PC-3 (cell line): Measurements from ENCODE around the gene SNX15. TPM values are rescaled to one million over a fixed set of nuclear protein-coding genes. Genes with fewer than 3 reads are reported as not detected.

Experiments used
- ATAC-seq: fragments of 200-7000 bp; cut with Tn5 transposase; 2 replicates; pipeline ENCODE4 v1.9.1; 2020; ENCODE audit warnings: mild to moderate bottlenecking, moderate library complexity
- BruUV-seq: library from RNA; stranded (reverse); fragments of 400-500 nt; replicated peaks from 2 replicates; lab custom pipeline; 2021; lab: Mats Ljungman, UMichigan
- CTCF ChIA-PET: fragments of 300-600 bp; sonication (Branson Sonifier 250); formaldehyde crosslinking; loops from one replicate; lab custom pipeline; 2022; ENCODE audit warnings: antibody characterized with exemption; lab: Charles Lee
- POLR2A ChIA-PET: fragments of 300-600 bp; sonication (Branson Sonifier 250); formaldehyde crosslinking; loops from one replicate; lab custom pipeline; 2022; ENCODE audit warnings: antibody characterized with exemption; ENCODE audit not compliant: unreplicated experiment; lab: Charles Lee
- DNase-seq: peaks from one replicate; pipeline ENCODE4 v3.0.0-alpha.2; 2015
- H2AFZ ChIP-seq: fragments of 300-600 bp; sonication (generic); 2 replicates; pipeline ENCODE4 v1.6.0; 2016; ENCODE audit warnings: antibody characterized with exemption, low read length
- H3F3A ChIP-seq: fragments of 300-600 bp; sonication (generic); one replicate; pipeline ENCODE4 v1.6.0; 2017; ENCODE audit warnings: antibody characterized with exemption, low read length, control low read depth, mild to moderate bottlenecking; ENCODE audit not compliant: unreplicated experiment
- H3K27ac ChIP-seq: fragments of 300-600 bp; sonication (generic); 2 replicates; pipeline ENCODE4 v1.5.1; 2016; ENCODE audit warnings: mild to moderate bottlenecking, low read length
- H3K27me3 ChIP-seq: fragments of 300-600 bp; sonication (generic); 2 replicates; pipeline ENCODE4 v1.6.1; 2016; ENCODE audit warnings: low read length, mixed read lengths
- H3K36me3 ChIP-seq: fragments of 300-600 bp; sonication (generic); 2 replicates; pipeline ENCODE4 v1.6.1; 2016; ENCODE audit warnings: low read depth, mixed run types, low read length, mixed read lengths
- H3K4me1 ChIP-seq: fragments of 300-600 bp; sonication (generic); 2 replicates; pipeline ENCODE4 v1.5.1; 2016; ENCODE audit warnings: low read length; ENCODE audit not compliant: insufficient read depth
- H3K4me2 ChIP-seq: fragments of 300-600 bp; sonication (generic); 2 replicates; pipeline ENCODE4 v1.6.0; 2016; ENCODE audit warnings: low read length
- H3K4me3 ChIP-seq: fragments of 300-600 bp; sonication (generic); 2 replicates; pipeline ENCODE4 v1.5.1; 2016; ENCODE audit warnings: mild to moderate bottlenecking, low read length, mixed read lengths
- H3K79me2 ChIP-seq: fragments of 300-600 bp; sonication (generic); 2 replicates; pipeline ENCODE4 v1.6.1; 2017; ENCODE audit warnings: low read length, mixed read lengths
- H3K9ac ChIP-seq: fragments of 300-600 bp; sonication (generic); 2 replicates; pipeline ENCODE4 v1.6.0; 2016; ENCODE audit warnings: mild to moderate bottlenecking, low read length
- H3K9me2 ChIP-seq: fragments of 300-600 bp; sonication (generic); replicated peaks from 2 replicates; pipeline ENCODE4 v1.6.1; 2016; ENCODE audit warnings: mixed run types, low read length, mixed read lengths
- H3K9me3 ChIP-seq: fragments of 300-600 bp; sonication (generic); 2 replicates; pipeline ENCODE4 v1.6.1; 2016; ENCODE audit warnings: low read length, mixed read lengths
- H4K20me1 ChIP-seq: fragments of 300-600 bp; sonication (generic); 2 replicates; pipeline ENCODE4 v1.6.1; 2016; ENCODE audit warnings: low read length, mixed read lengths
- CTCF ChIP-seq: fragments of 300-600 bp; sonication (generic); conservative IDR thresholded peaks from 2 replicates; pipeline ENCODE4 v1.5.1; 2017; ENCODE audit warnings: antibody characterized with exemption, low read depth, mild to moderate bottlenecking, low read length
- EZH2 ChIP-seq: fragments of 300-600 bp; sonication (generic); IDR thresholded peaks from one replicate; pipeline ENCODE4 v1.6.1; 2017; ENCODE audit warnings: antibody characterized with exemption, mild to moderate bottlenecking, low read length; ENCODE audit not compliant: unreplicated experiment
- EZH2phosphoT487 ChIP-seq: fragments of 300-600 bp; sonication (generic); IDR thresholded peaks from 2 replicates; pipeline ENCODE4 v1.6.1; 2018; ENCODE audit warnings: mild to moderate bottlenecking, antibody characterized with exemption, low read length, borderline replicate concordance
- intact Hi-C: fragments of 100-400 bp; cut with micrococcal nuclease; formaldehyde crosslinking; loops from 2 replicates; pipeline ENCODE4 v1.9.0; 2023
- total RNA-seq: library from RNA; depleted of rRNA; stranded (reverse); fragments of >200 nt; gene quantifications from 2 replicates; pipeline ENCODE4 v1.2.3, GENCODE V29; 2014

SNX15 gene
- total RNA-seq, 1 experiment from 2014 or later: 40.4 TPM

- Histone ChIP-seq H3K9me2 (no peaks in the 10 kb centered on the region), H3K9me3 (no peaks in the 10 kb centered on the region), H3K36me3 (no peaks in the 10 kb centered on the region), H3K27me3 (no peaks in the 10 kb centered on the region), H4K20me1 (no peaks in the 10 kb centered on the region), H3K79me2 (no peaks in the 10 kb centered on the region), H3K4me3 (no peak overlapping the region), H3K27ac (no peak overlapping the region), H3K9ac (no peak overlapping the region), H2AFZ (no peak overlapping the region), H3K4me2 (no peak overlapping the region), H3F3A (no peaks in the 10 kb centered on the region), H3K4me1 (no peaks in the 10 kb centered on the region)
- DNase-seq (peak; percentile 31), ATAC-seq (no peak)
- TF ChIP-seq EZH2phosphoT487 (no peak), CTCF (no peak), EZH2 (no peak)
- ChIA-PET POLR2A (no interaction called here), CTCF (interaction anchor here (1.0 kb wide), 1 partner anchor 153 kb away, joined by 3 read pairs; no protein-coding TSS in a partner anchor)
- no TSS peak for BruUV-seq
- intact Hi-C loops: no loop called here
These were observed 29.1 kb upstream of the SNX15 start for GRCh38 chr11:64998141-64998540.

GRCh38 chr11:64998690-64999431 is 28.4 kb upstream of the SNX15 start:
- CTCF ChIA-PET: interaction anchor here (0.6 to 1.0 kb wide), 2 partner anchors 62 to 154 kb away, joined by 3 to 4 read pairs; no protein-coding TSS in a partner anchor
- Histone ChIP-seq H3K9me2 (no peaks in the 10 kb centered on the region), H3K27ac (no peak overlapping the region), H3K4me3 (no peak overlapping the region), H3K4me1 (no peaks in the 10 kb centered on the region), H3K9me3 (no peaks in the 10 kb centered on the region), H3K36me3 (no peaks in the 10 kb centered on the region), H4K20me1 (no peaks in the 10 kb centered on the region), H3K4me2 (no peak overlapping the region), H3F3A (no peaks in the 10 kb centered on the region), H2AFZ (no peak overlapping the region), H3K9ac (no peak overlapping the region), H3K79me2 (no peaks in the 10 kb centered on the region), H3K27me3 (no peaks in the 10 kb centered on the region)
- no peak for DNase-seq
- no TSS peak for BruUV-seq
- ATAC-seq: no peak
- intact Hi-C loops: no loop called here
- POLR2A ChIA-PET: no interaction called here
- TF ChIP-seq EZH2: no peak
- TF ChIP-seq EZH2phosphoT487: no peak
- TF ChIP-seq CTCF: no peak

GRCh38 chr11:64999478-64999877 is 27.8 kb upstream of the SNX15 start:
- no peaks in the 10 kb centered on the region for H3K36me3 ChIP-seq
- TF ChIP-seq EZH2phosphoT487 (no peak), CTCF (no peak), EZH2 (no peak)
- no peak overlapping the region for H3K27ac ChIP-seq
- ATAC-seq (no peak), DNase-seq (no peak)
- H3K4me3 ChIP-seq: no peak overlapping the region
- no peaks in the 10 kb centered on the region for H3K9me2 ChIP-seq
- H3K9me3 ChIP-seq: no peaks in the 10 kb centered on the region
- no peaks in the 10 kb centered on the region for H3K27me3 ChIP-seq
- no peaks in the 10 kb centered on the region for H3F3A ChIP-seq
- CTCF ChIA-PET: no interaction called here
- intact Hi-C loops: no loop called here
- no peaks in the 10 kb centered on the region for H3K79me2 ChIP-seq
- POLR2A ChIA-PET: no interaction called here
- H3K4me2 ChIP-seq: no peak overlapping the region
- BruUV-seq: no TSS peak
- H2AFZ ChIP-seq: no peak overlapping the region
- H3K9ac ChIP-seq: no peak overlapping the region
- no peaks in the 10 kb centered on the region for H4K20me1 ChIP-seq
- no peaks in the 10 kb centered on the region for H3K4me1 ChIP-seq
